SU-DHL-6 (cell line): Measurements from ENCODE around the gene CD80.

Source experiments
- H2AFZ ChIP-seq: fragments of 200-600 bp; sonication (generic); 2 replicates; pipeline ENCODE4 v1.6.1; 2014; ENCODE audit warnings: low read depth, mild to moderate bottlenecking, moderate library complexity, mixed read lengths, antibody characterized with exemption, low read length; ENCODE audit not compliant: severe bottlenecking
- H3F3A ChIP-seq: fragments of 200-600 bp; shearing (Covaris generic); 2 replicates; pipeline ENCODE4 v1.6.0; 2016; ENCODE audit warnings: antibody characterized with exemption, mild to moderate bottlenecking; ENCODE audit not compliant: insufficient read depth
- H3K27ac ChIP-seq: fragments of 200-600 bp; sonication (generic); 2 replicates; pipeline ENCODE4 v1.5.1; 2016; ENCODE audit warnings: low read depth, mild to moderate bottlenecking, low read length, moderate library complexity, mixed read lengths
- H3K27me3 ChIP-seq: fragments of 200-600 bp; sonication (generic), shearing (Covaris generic); 2 replicates; pipeline ENCODE4 v1.6.0; 2014; ENCODE audit warnings: mild to moderate bottlenecking, low read length
- H3K36me3 ChIP-seq: fragments of 200-600 bp; sonication (generic); 2 replicates; pipeline ENCODE4 v1.6.1; 2014; ENCODE audit warnings: mild to moderate bottlenecking, low read length, mixed read lengths
- H3K4me2 ChIP-seq: fragments of 300-600, 200-600 bp; shearing (Covaris generic), sonication (generic); 2 replicates; pipeline ENCODE4 v1.6.0; 2014; ENCODE audit warnings: low read length, low read depth, mild to moderate bottlenecking; ENCODE audit not compliant: poor library complexity, severe bottlenecking
- H3K4me3 ChIP-seq: fragments of 200-600 bp; sonication (generic); 2 replicates; pipeline ENCODE4 v1.5.1; 2014; ENCODE audit warnings: antibody characterized with exemption, low read length, mild to moderate bottlenecking, mixed read lengths; ENCODE audit not compliant: insufficient read depth, poor library complexity, severe bottlenecking
- H3K79me2 ChIP-seq: fragments of 200-600 bp; sonication (generic); 2 replicates; pipeline ENCODE4 v1.6.1; 2014; ENCODE audit warnings: mild to moderate bottlenecking, low read length, moderate library complexity; ENCODE audit not compliant: insufficient read depth
- H3K9ac ChIP-seq: fragments of 200-600 bp; sonication (generic); 2 replicates; pipeline ENCODE4 v1.7.0; 2014; ENCODE audit warnings: mild to moderate bottlenecking, low read length
- H3K9me2 ChIP-seq: fragments of 200-600 bp; sonication (generic); replicated peaks from 2 replicates; pipeline ENCODE4 v1.6.1; 2014; ENCODE audit warnings: low read length; ENCODE audit not compliant: insufficient read depth
- H3K9me3 ChIP-seq: fragments of 200-600 bp; sonication (generic); 2 replicates; pipeline ENCODE4 v1.6.1; 2014; ENCODE audit warnings: low read length, mixed read lengths; ENCODE audit not compliant: insufficient read depth
- H4K20me1 ChIP-seq: fragments of 200-600 bp; sonication (generic); 2 replicates; pipeline ENCODE4 v1.6.1; 2014; ENCODE audit warnings: low read depth, mild to moderate bottlenecking, antibody characterized with exemption, low read length, moderate library complexity, mixed read lengths
- EZH2phosphoT487 ChIP-seq: fragments of 200-600 bp; sonication (generic), shearing (Covaris generic); conservative IDR thresholded peaks from 2 replicates; pipeline ENCODE4 v1.6.1; 2018; ENCODE audit warnings: mild to moderate bottlenecking, antibody characterized with exemption, low read length, moderate library complexity, mixed read lengths
- TF ChIP-seq, protein P1 (sequence below): fragments of 200-600 bp; sonication (generic); IDR thresholded peaks from one replicate; pipeline ENCODE4 v1.5.1; 2017; ENCODE audit warnings: antibody characterized with exemption, mild to moderate bottlenecking, low read length, moderate library complexity; ENCODE audit not compliant: insufficient read depth, poor library complexity, severe bottlenecking

Gene CD80

DNA sequence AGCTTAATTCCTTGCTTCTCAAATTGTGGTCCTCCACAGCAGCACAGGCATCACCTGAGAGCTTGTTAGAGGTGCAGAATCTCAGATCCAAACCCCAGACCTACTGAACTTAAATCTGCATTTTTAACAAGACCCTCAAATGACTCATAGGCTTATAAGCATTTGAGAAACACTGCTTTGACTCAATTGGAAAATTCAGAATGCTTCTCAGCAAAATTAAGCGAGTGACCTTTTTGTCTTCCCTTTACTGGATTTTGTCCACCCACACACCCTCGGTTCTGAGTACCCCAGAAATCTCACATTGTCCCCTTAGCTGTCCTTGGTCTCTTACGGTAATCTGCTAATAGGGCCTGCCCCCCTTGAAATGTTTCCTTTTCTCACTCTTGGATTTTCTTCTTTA, 17.9 kb downstream of the CD80 start:
- Histone ChIP-seq H3K9me3 (no peaks in the 10 kb centered on the region), H4K20me1 (no peaks in the 10 kb centered on the region), H3F3A (peaks cover 13% of the 10 kb centered on the region; the same call in 1 of the 2 replicates), H3K27me3 (no peaks in the 10 kb centered on the region), H3K9me2 (no peaks in the 10 kb centered on the region), H3K79me2 (peaks cover 53% of the 10 kb centered on the region; the same call in 1 of the 2 replicates), H3K36me3 (peaks cover 31% of the 10 kb centered on the region), H3K4me3 (no peak overlapping the region), H3K4me2 (peak overlapping the region; percentile 7), H3K27ac (peak overlapping the region; percentile 28), H3K9ac (no peak overlapping the region), H2AFZ (no peak overlapping the region)
- no peak for TF ChIP-seq EZH2phosphoT487
- TF ChIP-seq, protein P1, sequence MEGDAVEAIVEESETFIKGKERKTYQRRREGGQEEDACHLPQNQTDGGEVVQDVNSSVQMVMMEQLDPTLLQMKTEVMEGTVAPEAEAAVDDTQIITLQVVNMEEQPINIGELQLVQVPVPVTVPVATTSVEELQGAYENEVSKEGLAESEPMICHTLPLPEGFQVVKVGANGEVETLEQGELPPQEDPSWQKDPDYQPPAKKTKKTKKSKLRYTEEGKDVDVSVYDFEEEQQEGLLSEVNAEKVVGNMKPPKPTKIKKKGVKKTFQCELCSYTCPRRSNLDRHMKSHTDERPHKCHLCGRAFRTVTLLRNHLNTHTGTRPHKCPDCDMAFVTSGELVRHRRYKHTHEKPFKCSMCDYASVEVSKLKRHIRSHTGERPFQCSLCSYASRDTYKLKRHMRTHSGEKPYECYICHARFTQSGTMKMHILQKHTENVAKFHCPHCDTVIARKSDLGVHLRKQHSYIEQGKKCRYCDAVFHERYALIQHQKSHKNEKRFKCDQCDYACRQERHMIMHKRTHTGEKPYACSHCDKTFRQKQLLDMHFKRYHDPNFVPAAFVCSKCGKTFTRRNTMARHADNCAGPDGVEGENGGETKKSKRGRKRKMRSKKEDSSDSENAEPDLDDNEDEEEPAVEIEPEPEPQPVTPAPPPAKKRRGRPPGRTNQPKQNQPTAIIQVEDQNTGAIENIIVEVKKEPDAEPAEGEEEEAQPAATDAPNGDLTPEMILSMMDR, result no peak

DNA sequence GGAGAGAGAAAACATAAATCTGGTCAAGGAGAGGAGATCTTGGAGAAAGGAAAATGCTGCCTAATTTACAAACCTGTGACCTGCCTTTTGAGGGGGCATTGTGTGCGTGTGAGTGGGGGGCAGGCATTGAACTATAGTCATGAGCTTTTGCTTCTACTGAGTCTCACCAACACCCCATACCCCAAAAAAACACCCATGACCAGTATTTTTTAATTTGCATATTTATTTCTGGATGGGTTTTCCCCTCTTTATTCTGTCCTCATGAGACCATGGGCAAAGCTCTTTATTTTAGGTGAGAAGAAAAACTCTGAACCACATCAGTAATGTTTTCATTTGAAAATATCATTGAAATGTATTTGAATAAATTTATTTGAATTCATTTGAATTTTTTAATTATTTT, 20.6 kb downstream of the CD80 start:
- H4K20me1 ChIP-seq, result no peaks in the 10 kb centered on the region
- peaks cover 32% of the 10 kb centered on the region for H3K36me3 ChIP-seq
- TF ChIP-seq, protein P1, result no peak
- TF ChIP-seq EZH2phosphoT487, result no peak
- H3K9me2 ChIP-seq, result no peaks in the 10 kb centered on the region
- peak overlapping the region; percentile 40 for H3K4me3 ChIP-seq
- peak overlapping the region; percentile 68 for H3K4me2 ChIP-seq
- peak overlapping the region; percentile 87 for H3K27ac ChIP-seq
- H3K79me2 ChIP-seq, result peaks cover 53% of the 10 kb centered on the region; the same call in 1 of the 2 replicates
- H3K9me3 ChIP-seq, result no peaks in the 10 kb centered on the region
- peaks cover 13% of the 10 kb centered on the region; the same call in 1 of the 2 replicates for H3F3A ChIP-seq
- H3K9ac ChIP-seq, result peak overlapping the region; percentile 29
- H3K27me3 ChIP-seq, result no peaks in the 10 kb centered on the region
- no peak overlapping the region for H2AFZ ChIP-seq

DNA sequence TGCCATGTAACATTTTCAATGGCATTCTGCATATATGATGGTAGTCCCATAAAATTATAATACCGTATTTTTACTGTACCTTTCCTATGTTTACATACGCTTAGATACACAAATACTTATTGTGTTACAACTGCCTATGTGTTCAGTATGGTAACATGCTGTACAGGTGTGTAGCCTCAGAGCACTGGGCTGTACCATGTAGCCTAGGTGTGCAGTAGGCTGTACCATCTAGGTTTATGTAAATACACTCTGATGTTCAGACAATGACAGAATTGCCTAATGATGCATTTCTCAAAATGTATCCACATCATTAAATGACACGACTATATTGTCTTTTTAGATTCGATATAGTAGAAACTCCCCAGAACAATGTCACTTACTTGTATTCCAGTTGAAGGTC, 22.7 kb downstream of the CD80 start:
- Histone ChIP-seq H3K9me3 (no peaks in the 10 kb centered on the region), H3K79me2 (peaks cover 42% of the 10 kb centered on the region; the same call in 1 of the 2 replicates), H3K36me3 (peaks cover 32% of the 10 kb centered on the region), H3K9ac (no peak overlapping the region), H3K27me3 (no peaks in the 10 kb centered on the region), H3K4me2 (no peak overlapping the region), H3K4me3 (no peak overlapping the region), H3K27ac (0 out of 2 replicates have a peak overlapping the region, but pooled peaks have one; percentile 14), H3K9me2 (no peaks in the 10 kb centered on the region), H3F3A (peaks cover 13% of the 10 kb centered on the region; the same call in 1 of the 2 replicates), H4K20me1 (no peaks in the 10 kb centered on the region), H2AFZ (no peak overlapping the region)
- TF ChIP-seq, protein P1, result no peak
- no peak for TF ChIP-seq EZH2phosphoT487
